NOMO-1 treated with dmso at 0.1 percent for 144 hours (cell line): ENCODE data around the gene PRDM7.
"Not testable (repeated sequence)": the region's sequence is repeated elsewhere in the genome, so short reads cannot be mapped to it uniquely, and the experiment has no call there.

Experiments
- DNase-seq: peaks from one replicate; lab custom pipeline; 2025; ENCODE audit not compliant: unreplicated experiment; lab: John Stamatoyannopoulos, UW

PRDM7 gene

DNA sequence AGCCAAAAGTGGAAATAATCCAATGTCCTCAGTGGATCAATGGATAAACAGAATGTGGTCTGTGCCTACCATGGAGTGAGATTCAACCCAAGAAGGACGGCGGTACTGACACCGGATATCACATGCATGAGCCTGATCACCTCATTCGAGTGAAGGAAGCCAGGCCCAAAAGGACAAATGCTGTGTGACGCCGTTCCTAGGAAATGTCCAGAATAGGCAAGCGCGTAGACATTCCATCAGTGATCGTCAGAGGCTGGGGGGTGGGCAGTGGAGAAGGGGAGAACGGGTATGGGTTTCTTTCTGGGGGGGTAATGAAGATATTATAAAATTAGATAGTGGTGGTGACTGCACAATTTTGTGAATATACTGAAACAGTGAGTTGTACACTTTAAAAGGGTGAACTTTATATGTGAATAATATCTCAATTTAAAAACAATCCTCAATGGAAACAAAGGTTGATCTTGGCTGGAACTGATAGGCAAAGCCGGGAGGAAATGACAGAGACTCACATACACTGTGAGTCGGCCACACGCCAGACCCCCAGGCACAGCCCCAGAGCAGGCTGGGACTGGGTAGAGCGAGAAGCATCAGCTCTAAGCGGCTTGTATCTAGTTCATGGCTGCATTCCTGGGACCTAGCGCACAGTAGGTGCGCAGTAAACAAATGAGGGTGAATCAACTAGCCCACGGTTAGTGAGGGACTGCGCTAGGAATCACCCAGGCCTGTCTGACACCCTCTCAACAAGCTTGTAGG lies 61.4 kb downstream of the PRDM7 start:
- DNase-seq = no peak

DNA sequence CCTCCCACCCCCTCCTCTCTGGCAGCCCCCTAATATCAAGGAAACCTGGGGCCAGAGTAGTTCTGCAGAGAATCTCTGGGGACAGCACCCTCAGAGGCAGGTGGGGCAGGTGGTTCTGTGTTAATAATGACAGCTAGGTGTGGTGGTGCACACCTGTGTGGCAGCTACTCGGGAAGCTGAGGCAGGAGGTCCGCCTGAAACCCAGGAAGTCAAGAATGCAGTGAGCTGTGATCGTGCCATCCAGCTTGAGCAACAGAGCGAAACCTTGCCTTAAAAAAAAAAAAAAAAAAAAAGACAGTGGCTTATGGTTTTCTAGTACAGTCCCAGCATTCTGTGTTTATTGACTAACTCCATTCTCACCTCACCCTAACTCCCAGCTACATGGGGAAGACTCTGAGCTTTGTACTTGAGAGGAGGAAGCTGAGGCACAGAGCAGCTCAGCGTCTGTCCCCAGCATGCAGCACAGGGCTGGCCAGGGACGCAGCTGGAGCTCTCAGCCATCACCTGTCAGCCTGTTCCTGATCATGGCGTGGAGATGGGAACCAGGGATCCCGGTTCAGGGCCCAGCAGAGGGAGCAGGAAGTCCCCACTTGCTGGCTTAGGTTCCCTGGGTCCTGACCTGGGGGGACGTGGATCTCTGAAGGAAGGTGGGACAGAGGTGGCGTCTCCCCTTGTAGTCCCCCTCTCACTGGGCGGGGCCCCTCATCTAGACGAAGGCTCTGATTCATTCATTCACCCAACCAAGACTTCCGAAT lies 64.0 kb downstream of the PRDM7 start:
- DNase-seq = no peak

DNA sequence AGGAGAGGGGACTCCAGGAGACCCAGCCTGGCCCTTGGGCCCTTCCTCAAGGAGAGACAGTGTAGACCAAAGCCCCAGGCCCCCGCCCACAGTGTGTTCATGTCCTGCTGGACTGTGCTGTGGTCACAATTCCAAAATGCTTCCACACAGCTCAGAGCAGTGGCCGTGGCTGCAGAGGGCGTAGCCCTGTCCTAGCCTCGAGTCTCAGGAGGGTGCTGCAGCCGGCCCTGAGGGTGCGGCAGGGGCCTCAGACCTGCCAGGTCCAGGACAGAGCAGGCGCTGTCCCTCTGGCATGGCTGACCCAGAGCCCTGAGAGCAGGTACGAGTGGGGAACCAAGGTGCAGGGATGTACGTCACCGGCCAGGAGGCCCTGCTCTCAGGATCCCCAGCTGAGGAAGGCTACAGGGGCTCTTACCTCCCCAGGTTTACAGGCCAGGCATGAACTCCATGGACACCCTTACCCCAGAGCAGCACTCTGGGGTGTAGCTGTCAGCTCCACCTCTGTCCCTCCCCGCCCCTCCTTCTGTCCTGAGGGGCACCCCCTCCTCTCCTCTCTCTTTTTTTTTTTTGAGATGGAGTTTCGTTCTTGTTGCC lies 65.1 kb downstream of the PRDM7 start:
- DNase-seq = no peak

DNA sequence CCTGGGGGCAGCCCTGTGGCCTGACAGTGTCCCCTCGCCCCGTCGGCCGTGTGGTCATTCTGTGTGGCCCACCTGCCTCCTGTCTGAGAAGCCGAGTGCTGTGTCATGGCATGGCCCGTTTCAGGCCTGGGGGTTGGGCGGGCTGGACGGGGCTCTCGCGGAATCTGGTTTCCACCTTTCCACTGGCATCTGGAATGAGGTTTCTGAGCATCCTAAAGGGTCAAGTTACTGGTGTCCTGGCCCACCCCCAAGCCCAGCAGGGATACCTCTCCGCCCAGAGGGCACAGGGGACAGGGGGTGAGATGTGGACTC lies 65.7 kb downstream of the PRDM7 start:
- DNase-seq = no peak

DNA sequence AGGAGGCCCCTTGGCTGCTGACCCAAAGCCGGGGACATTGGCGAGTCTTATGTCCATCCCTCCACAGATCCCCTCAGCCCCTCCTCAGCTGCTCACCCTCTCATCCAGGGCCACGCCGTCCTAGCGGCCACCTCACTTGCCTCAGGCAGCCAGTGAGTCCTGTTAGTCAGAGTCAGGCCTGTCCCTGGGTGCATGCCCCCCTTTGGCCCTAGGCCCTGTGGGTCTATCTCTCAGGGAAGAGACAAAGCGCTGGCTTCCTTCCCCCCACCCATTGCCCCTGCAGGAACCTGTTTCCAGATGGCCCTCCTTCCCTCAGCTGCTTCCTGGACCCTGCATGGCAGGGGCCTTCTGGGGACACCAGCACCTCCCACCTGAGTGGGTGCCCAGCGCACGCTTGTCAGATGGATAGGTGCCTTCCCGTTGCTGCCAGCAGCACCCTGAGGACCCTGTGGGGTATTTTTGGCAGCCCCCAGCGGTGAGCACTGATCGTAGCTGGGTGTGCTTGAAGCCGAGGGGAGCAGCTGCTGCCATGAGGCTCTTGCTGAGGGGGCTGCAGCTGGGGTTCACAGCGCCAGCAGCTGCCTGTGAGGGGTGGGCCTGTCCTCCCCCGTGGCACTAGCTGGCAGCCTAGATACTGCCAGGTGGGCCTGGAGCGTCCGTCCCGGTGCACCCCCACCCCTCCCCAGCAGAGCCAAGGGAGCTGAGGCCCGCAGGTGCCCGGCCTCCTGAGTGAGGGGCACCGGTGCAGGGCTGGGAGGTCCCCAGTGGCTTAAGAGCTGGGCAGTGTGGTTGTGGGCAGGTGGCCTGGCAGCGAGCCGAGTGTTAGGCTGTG lies 66.2 kb downstream of the PRDM7 start:
- no peak for DNase-seq

DNA sequence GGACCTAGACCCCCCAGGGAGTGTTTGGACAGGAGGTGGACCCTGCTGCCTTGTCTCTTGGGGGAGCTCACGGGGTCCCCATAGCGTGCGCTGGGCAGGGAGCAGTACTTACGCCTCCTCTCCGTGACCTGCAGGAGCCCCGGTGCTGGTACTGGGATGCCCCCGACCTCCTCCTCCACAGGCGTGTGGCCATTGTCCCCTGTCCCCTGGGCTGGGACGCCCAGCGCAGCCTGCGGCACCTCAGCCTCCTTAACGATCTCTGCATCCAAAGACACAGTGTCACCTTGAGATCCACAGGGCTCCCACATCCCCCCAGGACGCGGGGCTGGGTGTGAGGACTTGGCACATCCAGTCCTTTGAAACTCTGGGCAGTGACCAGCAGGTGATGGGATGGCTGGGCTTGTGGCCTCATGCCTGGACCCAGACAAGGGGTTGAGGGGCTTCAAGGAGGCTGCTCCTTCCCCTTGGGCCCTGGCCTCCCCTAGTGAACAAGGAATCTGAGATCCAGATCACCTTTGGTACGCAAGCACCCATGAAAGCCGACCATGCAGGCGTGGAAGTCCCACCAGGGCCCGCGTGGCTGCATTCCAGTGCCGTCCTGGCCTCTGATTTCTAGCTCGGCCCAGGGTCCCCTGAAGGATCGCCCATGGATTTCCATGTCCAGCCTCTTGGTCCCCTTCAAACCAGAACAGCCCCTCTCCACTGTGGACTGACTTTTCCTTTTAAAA lies 67.8 kb downstream of the PRDM7 start:
- DNase-seq = no peak

DNA sequence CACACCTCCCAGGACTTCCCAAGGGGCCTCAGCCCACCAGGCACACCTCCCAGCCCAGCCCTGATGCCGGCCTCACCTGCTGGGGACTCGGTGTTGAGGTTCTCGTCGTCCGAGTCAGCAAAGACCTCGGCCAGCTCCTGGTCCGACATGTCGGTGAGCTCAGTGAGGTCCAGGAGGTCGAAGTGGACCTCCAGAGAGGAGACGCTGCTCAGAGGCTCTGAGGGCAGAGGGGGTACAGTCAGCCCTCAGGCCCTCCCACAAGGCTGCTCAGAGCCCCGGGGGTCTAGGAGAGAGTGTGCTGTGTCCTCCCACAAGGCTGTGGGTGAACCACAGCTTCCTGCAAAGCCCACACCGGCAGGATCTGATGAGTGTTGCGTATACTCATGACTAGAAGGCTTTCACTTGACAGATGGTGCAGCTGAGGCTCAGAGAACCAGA lies 68.4 kb downstream of the PRDM7 start:
- no peak for DNase-seq

DNA sequence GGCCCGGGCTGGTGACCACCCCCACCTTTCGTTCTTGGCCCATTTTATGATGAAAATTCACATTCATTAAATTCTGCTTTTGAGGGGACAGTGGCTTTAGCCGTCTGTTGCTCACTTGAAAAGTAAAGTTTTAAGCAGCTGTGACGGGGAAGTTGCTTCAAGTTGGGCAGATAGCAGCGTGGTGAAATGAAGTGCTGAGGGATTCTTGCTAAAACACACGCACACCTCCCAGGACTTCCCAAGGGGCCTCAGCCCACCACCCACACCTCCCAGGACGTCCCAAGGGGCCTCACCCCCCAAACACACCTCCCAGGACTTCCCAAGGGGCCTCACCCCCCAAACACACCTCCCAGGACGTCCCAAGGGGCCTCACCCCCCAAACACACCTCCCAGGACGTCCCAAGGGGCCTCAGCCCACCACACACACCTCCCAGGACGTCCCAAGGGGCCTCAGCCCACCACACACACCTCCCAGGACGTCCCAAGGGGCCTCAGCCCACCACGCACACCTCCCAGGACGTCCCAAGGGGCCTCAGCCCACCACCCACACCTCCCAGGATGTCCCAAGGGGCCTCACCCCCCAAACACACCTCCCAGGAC lies 69.4 kb downstream of the PRDM7 start:
- DNase-seq = not testable (repeated sequence)

DNA sequence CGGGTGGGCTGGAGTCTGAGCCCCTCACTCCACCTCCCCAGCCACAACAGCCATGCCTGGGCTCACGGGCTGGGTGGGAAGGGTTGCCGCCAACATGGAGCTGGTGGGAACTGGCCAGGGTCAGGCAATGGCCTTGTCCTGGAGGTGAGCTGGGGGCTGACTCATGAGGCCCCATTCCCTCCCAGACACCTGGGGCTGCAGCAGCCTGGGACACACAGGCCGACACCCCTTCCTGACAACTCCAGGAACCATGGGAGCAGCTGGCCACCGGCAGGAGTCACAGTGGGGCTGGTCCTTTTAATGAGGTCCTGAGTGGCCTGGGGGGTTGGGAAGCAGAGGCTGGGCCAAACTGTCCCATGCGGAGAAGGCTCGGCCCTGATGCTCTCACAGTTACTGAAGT lies 70.1 kb downstream of the PRDM7 start:
- no peak for DNase-seq
